GM19452 (cell line): Measurements from ENCODE around the gene CEP55.

Source experiments
- ATAC-seq: cut with Tn5 transposase; IDR thresholded peaks from one replicate; pipeline ENCODE4 v1.9.1; 2021; ENCODE audit not compliant: unreplicated experiment

Gene CEP55

DNA sequence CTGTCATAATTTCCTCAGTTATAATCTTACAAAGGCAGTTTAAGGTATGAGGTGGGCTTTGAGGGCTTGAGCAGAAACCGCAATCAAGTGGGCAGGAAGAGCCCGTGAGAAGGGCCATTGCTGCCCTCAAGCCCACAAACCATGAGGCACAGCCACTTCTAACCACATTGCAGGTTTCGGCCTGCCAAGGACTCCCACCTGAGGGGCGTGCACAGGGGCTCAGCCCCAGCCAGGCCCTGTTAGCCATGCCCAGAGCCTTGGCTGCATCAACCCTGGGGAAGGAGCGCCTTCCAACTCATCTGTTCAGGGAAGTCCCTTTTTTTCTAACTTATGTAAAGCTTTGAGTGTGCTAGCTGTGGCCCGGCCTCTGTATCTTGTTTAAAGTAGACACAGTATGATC, 64.1 kb downstream of the CEP55 start:
- no peak for ATAC-seq

DNA sequence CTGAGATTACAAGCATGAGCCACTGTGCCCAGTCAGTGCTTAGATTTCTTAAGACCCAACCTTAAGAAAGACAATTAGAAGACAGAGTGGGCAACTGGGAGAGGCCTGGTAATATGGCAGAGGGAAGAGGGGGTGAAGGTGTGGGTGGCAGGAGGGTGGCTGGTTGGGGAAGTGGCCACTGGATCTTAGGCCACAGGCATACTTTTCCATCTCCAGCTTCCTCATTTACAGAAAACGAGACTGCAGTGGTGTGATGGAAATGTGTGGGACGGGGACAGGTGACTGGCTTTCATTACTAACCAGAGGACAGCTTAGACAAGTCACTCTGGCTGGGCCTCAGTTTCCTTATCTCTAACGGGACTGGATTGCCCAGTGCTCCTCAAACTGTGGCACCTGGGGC, 69.0 kb downstream of the CEP55 start:
- ATAC-seq = no peak

DNA sequence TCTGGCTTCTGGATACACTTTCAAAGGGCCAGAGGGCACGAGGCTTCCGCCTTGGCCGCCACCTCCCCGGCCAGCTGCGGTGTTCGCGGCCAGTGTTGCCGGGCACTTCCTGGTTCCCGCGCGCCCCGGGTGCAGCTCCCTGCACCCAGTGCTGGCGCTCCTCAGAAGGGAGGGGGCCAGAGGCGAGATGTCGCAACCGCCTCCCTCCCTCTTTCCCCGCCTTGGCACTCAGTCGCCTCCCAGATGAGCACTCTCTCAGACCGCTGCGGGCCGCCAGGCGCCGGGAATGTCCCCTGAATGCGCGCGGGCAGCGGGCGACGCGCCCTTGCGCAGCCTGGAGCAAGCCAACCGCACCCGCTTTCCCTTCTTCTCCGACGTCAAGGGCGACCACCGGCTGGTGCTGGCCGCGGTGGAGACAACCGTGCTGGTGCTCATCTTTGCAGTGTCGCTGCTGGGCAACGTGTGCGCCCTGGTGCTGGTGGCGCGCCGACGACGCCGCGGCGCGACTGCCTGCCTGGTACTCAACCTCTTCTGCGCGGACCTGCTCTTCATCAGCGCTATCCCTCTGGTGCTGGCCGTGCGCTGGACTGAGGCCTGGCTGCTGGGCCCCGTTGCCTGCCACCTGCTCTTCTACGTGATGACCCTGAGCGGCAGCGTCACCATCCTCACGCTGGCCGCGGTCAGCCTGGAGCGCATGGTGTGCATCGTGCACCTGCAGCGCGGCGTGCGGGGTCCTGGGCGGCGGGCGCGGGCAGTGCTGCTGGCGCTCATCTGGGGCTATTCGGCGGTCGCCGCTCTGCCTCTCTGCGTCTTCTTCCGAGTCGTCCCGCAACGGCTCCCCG, 70.2 kb downstream of the CEP55 start, which contains the start of gene FFAR4:
TSS of gene FFAR4 (plus strand) at position 231 of the 842 bp plus-strand sequence. CDS start at position 287, 56 bp downstream.
- ATAC-seq = no peak

DNA sequence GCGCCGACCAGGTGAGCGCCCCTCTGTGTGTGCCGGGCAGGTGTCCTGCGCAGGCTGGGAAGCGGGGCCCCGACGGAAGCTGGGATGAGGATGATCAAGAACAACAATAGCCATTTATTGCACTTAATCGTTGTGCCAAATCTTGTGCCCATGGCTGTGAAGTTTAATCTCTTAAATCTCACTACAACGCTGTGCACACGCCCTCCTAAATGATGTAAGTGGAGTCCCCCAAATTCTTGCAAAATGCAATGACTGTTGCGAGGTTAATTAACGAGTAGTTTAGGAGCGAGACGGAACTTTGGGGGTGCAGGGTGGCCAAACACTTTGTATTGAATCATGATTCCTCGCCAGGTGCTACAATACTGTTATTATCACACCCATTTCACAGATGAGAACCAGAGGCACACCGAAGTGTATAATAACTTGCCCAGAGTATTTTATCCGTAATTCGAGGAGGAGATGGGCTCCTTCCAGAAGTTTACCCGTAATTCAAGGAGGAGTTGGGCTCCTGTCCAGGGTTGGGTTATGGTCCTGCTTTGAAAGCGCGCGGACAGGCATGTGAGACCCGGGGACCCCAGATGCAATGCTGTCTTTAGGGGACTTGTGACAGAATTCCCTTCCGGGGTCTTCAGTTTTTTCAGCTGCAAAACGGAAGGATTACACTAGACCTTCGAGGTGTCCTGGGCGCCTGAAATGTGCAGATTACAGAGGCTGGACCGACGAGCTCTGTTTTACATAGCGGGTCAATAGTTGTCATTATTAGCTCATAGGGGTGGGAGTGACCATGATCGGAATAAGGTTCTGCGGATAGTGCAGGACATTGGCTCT, 71.1 kb downstream of the CEP55 start:
- ATAC-seq = no peak

GRCh38 chr10:93568105-93568390, 71.6 kb downstream of the CEP55 start:
- ATAC-seq = no peak

DNA sequence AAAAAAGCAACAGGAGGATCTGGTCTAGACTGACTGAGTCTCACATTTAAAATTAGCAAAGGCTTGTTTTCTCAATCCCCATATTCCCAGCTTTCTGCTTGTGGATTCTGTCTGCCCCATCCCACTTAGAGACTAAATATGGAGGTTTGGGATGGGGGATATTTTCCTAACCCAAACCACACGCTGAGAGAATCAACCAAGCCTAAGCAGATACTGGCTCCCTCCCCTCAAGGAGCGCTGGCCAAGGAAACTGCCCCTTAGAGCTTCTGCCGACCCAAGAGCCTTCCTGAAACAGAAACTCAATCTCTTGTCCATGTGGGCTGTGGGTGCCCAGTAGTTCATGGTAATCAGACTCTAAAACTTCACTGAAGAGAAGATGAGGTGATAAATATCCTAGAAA, 74.0 kb downstream of the CEP55 start:
- no peak for ATAC-seq

- no peak for ATAC-seq
Measured at GRCh38 chr10:93572606-93573005, 76.2 kb downstream of the CEP55 start.

DNA sequence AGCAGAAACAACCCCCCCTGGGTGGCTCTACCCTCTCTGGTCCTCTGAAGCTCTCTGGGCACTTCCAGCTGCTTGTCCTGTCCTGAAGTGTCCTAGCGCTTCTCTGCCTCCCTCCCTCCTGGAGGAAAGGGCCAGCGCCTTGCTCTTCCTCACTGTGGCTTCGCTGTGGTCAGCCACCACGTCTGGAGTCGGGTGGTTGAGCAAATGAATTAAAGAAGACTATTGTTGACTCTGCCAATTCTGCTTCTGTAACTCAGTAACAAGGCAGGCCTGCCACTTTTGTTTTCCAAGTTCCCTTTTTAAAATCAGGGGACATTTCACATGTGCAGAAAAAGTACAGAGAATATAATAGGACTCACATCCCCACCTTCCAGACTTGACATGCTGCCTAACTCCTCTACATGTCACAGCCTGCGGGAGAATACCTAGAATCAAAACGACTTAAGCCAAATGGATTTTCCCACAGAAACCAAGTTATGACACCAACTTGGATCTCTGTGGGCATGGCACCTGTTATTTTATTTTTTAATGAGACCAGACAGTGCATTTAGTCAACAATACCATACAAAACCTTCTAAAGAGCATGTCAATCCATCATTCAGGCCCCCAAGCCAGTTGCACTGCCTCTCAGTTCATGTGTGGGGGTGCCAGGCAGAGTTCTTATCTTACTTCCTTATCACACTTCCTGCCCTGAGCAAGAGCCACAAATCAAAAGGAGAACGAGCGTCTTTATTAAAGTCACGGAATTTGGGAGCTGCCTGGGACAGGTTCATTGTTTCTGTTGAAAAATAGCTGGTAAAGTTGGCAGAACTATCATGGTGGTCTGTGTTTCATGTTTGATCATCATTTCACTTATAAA, 76.9 kb downstream of the CEP55 start:
- ATAC-seq = no peak

GRCh38 chr10:93573924-93574323, 77.5 kb downstream of the CEP55 start:
- no peak for ATAC-seq

DNA sequence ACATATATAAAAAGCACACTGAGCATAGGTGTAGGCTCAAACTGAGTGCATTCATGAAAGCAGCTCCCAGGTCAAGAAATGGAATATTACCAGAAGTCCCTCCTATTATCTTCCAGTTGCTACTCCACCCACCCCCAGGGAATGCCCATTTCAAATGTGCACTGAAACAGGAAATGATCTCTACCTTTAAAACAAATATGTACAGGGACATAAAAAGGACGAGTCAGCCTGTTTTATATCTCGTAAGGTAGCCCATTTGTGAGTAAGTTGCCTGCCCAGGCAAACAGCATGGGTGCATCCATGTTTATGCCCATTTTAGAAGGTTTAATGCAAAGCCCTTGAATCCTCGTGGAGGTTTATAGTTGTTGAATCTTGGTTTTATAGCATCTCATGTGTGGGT, 80.5 kb downstream of the CEP55 start:
- ATAC-seq = no peak

DNA sequence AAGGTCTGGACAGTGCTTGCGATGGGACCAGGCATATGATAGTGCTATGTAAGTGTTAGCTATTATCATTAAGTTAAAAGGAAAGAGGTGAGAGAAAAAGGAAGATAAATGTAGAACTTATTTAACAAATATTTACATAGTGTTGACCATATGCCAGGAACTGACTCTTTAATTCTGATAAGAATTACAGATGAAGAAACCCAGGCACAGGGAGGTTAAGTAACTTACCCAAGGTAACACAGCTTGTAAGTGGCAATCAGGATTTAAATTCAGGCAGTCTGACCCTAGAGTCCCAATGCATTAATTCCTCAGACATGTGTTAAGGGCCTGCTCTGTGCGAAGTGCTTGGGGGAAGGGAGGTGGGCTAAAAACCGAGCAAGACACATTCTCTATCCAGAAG, 81.2 kb downstream of the CEP55 start:
- ATAC-seq = no peak
